ENCODE measurements around the gene SENP5. TPM values are rescaled to one million over a fixed set of nuclear protein-coding genes. Genes with fewer than 3 reads are reported as not detected.

The SENP5 gene
- total and polyA plus RNA-seq, 9 of the 15 experiments (the other 6 are each of a cell fraction or from before 2014, with no cell fraction given) = 18.3 to 59.7 (median 35.8) TPM

GRCh38 chr3:196821806-196822355 lies 45.8 kb upstream of the SENP5 start:
- Histone ChIP-seq H4K20me1 (replicated peaks; ENCODE audit: control insufficient read depth, insufficient read depth, low read length) (no peaks in the 10 kb centered on the region), H3K9me1 (ENCODE audit: control insufficient read depth, insufficient read depth, low read length) (no peaks in the 10 kb centered on the region), H3K9ac (ENCODE audit: insufficient read depth in 1 of 2, low read depth in 2 of 2, low read length in 2 of 2) (no peak overlapping the region), H3K4me3 (no peak overlapping the region), H3K27ac (ENCODE audit: extremely low read depth, low read depth, low read length) (no peak overlapping the region), H3K9me3 (replicated peaks; ENCODE audit: control insufficient read depth, insufficient read depth, low read depth, low read length) (no peaks in the 10 kb centered on the region), H3K27me3 (ENCODE audit: control insufficient read depth in 2 of 2, insufficient read depth in 2 of 2, low read length in 2 of 2) (no peaks in the 10 kb centered on the region), H3K4me2 (ENCODE audit: insufficient read depth, low read length) (no peak overlapping the region), H3K36me3 (ENCODE audit: control insufficient read depth, insufficient read depth, low read length) (peaks cover 78% of the 10 kb centered on the region), H3K4me1 (replicated peaks in 1 of 2; ENCODE audit: control insufficient read depth in 2 of 2, insufficient read depth in 2 of 2, low read length in 2 of 2) (no peaks in the 10 kb centered on the region), H3K79me2 (ENCODE audit: control insufficient read depth, insufficient read depth, low read length) (no peaks in the 10 kb centered on the region), H2AFZ (ENCODE audit: low read depth, low read length) (no peak overlapping the region)
- CTCF ChIA-PET (ENCODE audit: low intra/inter-chr PET ratio) = no interaction called here
- intact Hi-C loops (cut with micrococcal nuclease) = no loop called here
- FAIRE-seq (no peak), DNase-seq (ENCODE audit: extremely low read depth in 1 of 4, low spot score in 3 of 4) (no peak), ATAC-seq (no peak)
- in situ Hi-C loops (cut with MboI) = no loop called here
- TF ChIP-seq SAP30 (IDR thresholded peaks at IDR 0.05; ENCODE audit: borderline replicate concordance, insufficient read depth, low read depth, low read length, poor library complexity, severe bottlenecking) = no peak
- TF ChIP-seq ZNF449 (CRISPR knock-in tag; IDR thresholded peaks at IDR 0.05) = no peak
- TF ChIP-seq FOXJ2 (tag; IDR thresholded peaks at IDR 0.05) = no peak
- no peak for TF ChIP-seq SUPT5H (IDR thresholded peaks at IDR 0.05)
- no peak for TF ChIP-seq ZFPM2 (CRISPR knock-in tag; IDR thresholded peaks at IDR 0.05)
- TF ChIP-seq ZNF197 (CRISPR knock-in tag; IDR thresholded peaks at IDR 0.05; ENCODE audit: low read depth) = no peak
- TF ChIP-seq VEZF1 (CRISPR knock-in tag; IDR thresholded peaks at IDR 0.05) = no peak
- POLR2A ChIA-PET = no interaction called here
- no TSS peak for BruUV-seq (replicated peaks)
- WGBS (ENCODE audit: insufficient coverage, low coverage, missing lambda C conversion rate) = 86% methylated on average over 6 of the region's 6 CpGs

Measured in K562 (cell line).